ACC112 (cell line): ENCODE results near the gene OR2A1.
"Not testable (repeated sequence)": the region's sequence is repeated elsewhere in the genome, so short reads cannot be mapped to it uniquely, and the experiment has no call there.

Experiments
- H2AFZ ChIP-seq: fragments of 200-600 bp; sonication (generic); one replicate; pipeline ENCODE4 v1.6.0; 2017; ENCODE audit warnings: antibody characterized with exemption, low read length; ENCODE audit not compliant: unreplicated experiment
- H3K27ac ChIP-seq: fragments of 200-600 bp; sonication (generic); 2 replicates; pipeline ENCODE4 v1.5.1; 2014; ENCODE audit warnings: low read depth, mild to moderate bottlenecking, antibody characterized with exemption, low read length, moderate library complexity
- H3K27me3 ChIP-seq: fragments of 200-600 bp; sonication (generic); 2 replicates; pipeline ENCODE4 v1.6.1; 2014; ENCODE audit warnings: mild to moderate bottlenecking, antibody characterized with exemption, low read length, moderate library complexity, mixed read lengths; ENCODE audit not compliant: insufficient read depth
- H3K36me3 ChIP-seq: fragments of 200-600 bp; sonication (generic); 2 replicates; pipeline ENCODE4 v1.6.1; 2016; ENCODE audit warnings: mild to moderate bottlenecking, antibody characterized with exemption, low read length, moderate library complexity, mixed read lengths; ENCODE audit not compliant: insufficient read depth
- H3K4me1 ChIP-seq: fragments of 200-600 bp; sonication (generic); one replicate; pipeline ENCODE4 v1.6.1; 2016; ENCODE audit warnings: low read length, mixed read lengths; ENCODE audit not compliant: insufficient read depth, unreplicated experiment, control insufficient read depth
- H3K4me3 ChIP-seq: fragments of 200-600 bp; sonication (generic); 2 replicates; pipeline ENCODE4 v1.5.1; 2014; ENCODE audit warnings: mild to moderate bottlenecking, low read depth, low read length
- H3K79me2 ChIP-seq: fragments of 200-600 bp; sonication (generic); one replicate; pipeline ENCODE4 v1.6.0; 2016; ENCODE audit warnings: low read length; ENCODE audit not compliant: control insufficient read depth, unreplicated experiment, insufficient read depth

Gene OR2A1

GRCh38 chr7:144311872-144312469, at the start of gene OR2A1:
Gene OR2A1 (plus strand): TSS chr7:144312419. CDS start chr7:144318125, 5,706 bp downstream.
- H3K27me3 ChIP-seq, H3K4me3 ChIP-seq, H3K79me2 ChIP-seq, H3K36me3 ChIP-seq, H3K4me1 ChIP-seq, H3K27ac ChIP-seq, H2AFZ ChIP-seq: not testable (repeated sequence)

- not testable (repeated sequence) for H3K27me3 ChIP-seq, H3K79me2 ChIP-seq, H2AFZ ChIP-seq, H3K36me3 ChIP-seq, H3K27ac ChIP-seq, H3K4me1 ChIP-seq, H3K4me3 ChIP-seq
These were observed 47.5 kb upstream of the OR2A1 start, which contains the start of gene OR2A7 for GRCh38 chr7:144264692-144265091. Gene OR2A7 (minus strand): TSS chr7:144264792. CDS start chr7:144259628, 5,164 bp downstream.

GRCh38 chr7:144269188-144269587, 43.0 kb upstream of the OR2A1 start, which contains the start of gene CTAGE8:
Gene CTAGE8 (minus strand): TSS chr7:144269288. CDS start chr7:144269250, 38 bp downstream.
- not testable (repeated sequence) for H3K27me3 ChIP-seq, H3K27ac ChIP-seq, H3K4me1 ChIP-seq, H3K79me2 ChIP-seq, H2AFZ ChIP-seq, H3K36me3 ChIP-seq, H3K4me3 ChIP-seq

- H3K79me2 ChIP-seq, H3K36me3 ChIP-seq, H3K4me1 ChIP-seq, H2AFZ ChIP-seq, H3K27me3 ChIP-seq, H3K4me3 ChIP-seq, H3K27ac ChIP-seq: not testable (repeated sequence)
These were observed 36.9 kb upstream of the OR2A1 start for GRCh38 chr7:144275281-144275680.

GRCh38 chr7:144280010-144280409, 32.2 kb upstream of the OR2A1 start:
- not testable (repeated sequence) for H3K79me2 ChIP-seq, H3K27me3 ChIP-seq, H3K4me3 ChIP-seq, H3K36me3 ChIP-seq, H2AFZ ChIP-seq, H3K4me1 ChIP-seq, H3K27ac ChIP-seq

GRCh38 chr7:144281981-144282380, 30.2 kb upstream of the OR2A1 start:
- H3K36me3 ChIP-seq, H3K27me3 ChIP-seq, H3K79me2 ChIP-seq, H3K4me1 ChIP-seq, H2AFZ ChIP-seq, H3K4me3 ChIP-seq, H3K27ac ChIP-seq: not testable (repeated sequence)

GRCh38 chr7:144282490-144282889, 29.7 kb upstream of the OR2A1 start:
- H2AFZ ChIP-seq, H3K27me3 ChIP-seq, H3K27ac ChIP-seq, H3K4me3 ChIP-seq, H3K79me2 ChIP-seq, H3K36me3 ChIP-seq, H3K4me1 ChIP-seq: not testable (repeated sequence)

- H3K4me3 ChIP-seq, H2AFZ ChIP-seq: not testable (repeated sequence)
These were observed 28.5 kb upstream of the OR2A1 start for GRCh38 chr7:144283716-144284115.

GRCh38 chr7:144287171-144287784, 24.9 kb upstream of the OR2A1 start:
- H3K27ac ChIP-seq, H3K79me2 ChIP-seq, H3K4me3 ChIP-seq, H3K36me3 ChIP-seq, H3K4me1 ChIP-seq, H2AFZ ChIP-seq, H3K27me3 ChIP-seq: not testable (repeated sequence)

More at GRCh38 chr7:144283716-144284115, 28.5 kb upstream of the OR2A1 start:
- H3K27me3 ChIP-seq, H3K4me1 ChIP-seq, H3K36me3 ChIP-seq, H3K27ac ChIP-seq, H3K79me2 ChIP-seq: not testable (repeated sequence)

GRCh38 chr7:144291607-144292006, 20.6 kb upstream of the OR2A1 start:
- not testable (repeated sequence) for H2AFZ ChIP-seq, H3K36me3 ChIP-seq, H3K27ac ChIP-seq, H3K79me2 ChIP-seq, H3K4me1 ChIP-seq, H3K4me3 ChIP-seq, H3K27me3 ChIP-seq

GRCh38 chr7:144292384-144293161, 19.6 kb upstream of the OR2A1 start:
- not testable (repeated sequence) for H3K4me3 ChIP-seq, H3K36me3 ChIP-seq, H2AFZ ChIP-seq, H3K4me1 ChIP-seq, H3K27ac ChIP-seq, H3K79me2 ChIP-seq, H3K27me3 ChIP-seq
